ENCODE data around the gene NPAS3.

- no peak for TF ChIP-seq TAF7 (optimal IDR thresholded peaks at IDR 0.05; ENCODE audit: borderline replicate concordance, low read depth, low read length)
- no peak for TF ChIP-seq CTCF (IDR thresholded peaks at IDR 0.05; ENCODE audit: control extremely low read depth in 1 of 3, insufficient read depth in 1 of 3, low read depth in 1 of 3, low read length in 3 of 3)
- TF ChIP-seq GABPA (IDR thresholded peaks at IDR 0.05; ENCODE audit: borderline replicate concordance, insufficient read depth, low read length), result no peak
- TF ChIP-seq EZH2 (IDR thresholded peaks at IDR 0.05; ENCODE audit: low read depth, low read length, severe bottlenecking), result no peak
- no peak for TF ChIP-seq POLR2A (IDR thresholded peaks at IDR 0.05; ENCODE audit: control extremely low read depth in 1 of 2, low read depth in 2 of 2, low read length in 2 of 2)
- TF ChIP-seq RAD21 (IDR thresholded peaks at IDR 0.05 in 1 of 2, conservative IDR thresholded peaks at IDR 0.05 in 1 of 2; ENCODE audit: low read depth in 2 of 2, low read length in 2 of 2), result no peak
- no peak for TF ChIP-seq CHD2 (IDR thresholded peaks at IDR 0.05; ENCODE audit: low read length)
- no peak for TF ChIP-seq POLR2AphosphoS5 (IDR thresholded peaks at IDR 0.05; ENCODE audit: low read depth, low read length)
- TF ChIP-seq JUND (IDR thresholded peaks at IDR 0.05; ENCODE audit: low read length), result no peak
- no peak for TF ChIP-seq ATF2 (IDR thresholded peaks at IDR 0.05; ENCODE audit: low read length)
Measured at GRCh38 chr14:33524244-33524643, 585.6 kb downstream of the NPAS3 start.

Data from H1 (cell line).